HG03060 (cell line): ENCODE results near the gene SPATC1L.
"Not testable (repeated sequence)": the region's sequence is repeated elsewhere in the genome, so short reads cannot be mapped to it uniquely, and the experiment has no call there.

Source experiments
- ATAC-seq: cut with Tn5 transposase; IDR thresholded peaks from one replicate; pipeline ENCODE4 v1.9.1; 2021; ENCODE audit warnings: low read depth, moderate number of reproducible peaks; ENCODE audit not compliant: unreplicated experiment

SPATC1L gene

GRCh38 chr21:46200877-46201803 is 16.9 kb upstream of the SPATC1L start:
- not testable (repeated sequence) for ATAC-seq

GRCh38 chr21:46199436-46200373 is 15.4 kb upstream of the SPATC1L start:
- no peak for ATAC-seq

GRCh38 chr21:46196733-46197132 is 12.5 kb upstream of the SPATC1L start:
- no peak for ATAC-seq

- ATAC-seq: no peak
Measured at GRCh38 chr21:46195595-46196195, 11.4 kb upstream of the SPATC1L start.

- no peak for ATAC-seq
Measured at GRCh38 chr21:46194374-46195334, 10.4 kb upstream of the SPATC1L start.

GRCh38 chr21:46193829-46194373 is 9.6 kb upstream of the SPATC1L start:
- ATAC-seq: no peak

GRCh38 chr21:46191686-46192575 is 7.7 kb upstream of the SPATC1L start:
- no peak for ATAC-seq

GRCh38 chr21:46191257-46191685 is 7.0 kb upstream of the SPATC1L start:
- no peak for ATAC-seq

- no peak for ATAC-seq
Measured at GRCh38 chr21:46190491-46191131, 6.4 kb upstream of the SPATC1L start.

- no peak for ATAC-seq
Measured at GRCh38 chr21:46189959-46190490, 5.8 kb upstream of the SPATC1L start.

GRCh38 chr21:46189213-46189958 is 5.1 kb upstream of the SPATC1L start:
- no peak for ATAC-seq

GRCh38 chr21:46188226-46189212 is 4.3 kb upstream of the SPATC1L start:
- ATAC-seq: no peak

- no peak for ATAC-seq
Measured at GRCh38 chr21:46187814-46188213, 3.6 kb upstream of the SPATC1L start.

GRCh38 chr21:46187261-46187660 is 3.0 kb upstream of the SPATC1L start:
- no peak for ATAC-seq

- no peak for ATAC-seq
Measured at GRCh38 chr21:46185716-46186115, 1.5 kb upstream of the SPATC1L start.
